HFFc6 (cell line): Measurements from ENCODE around the gene SELENOS. TPM values are rescaled to one million over a fixed set of nuclear protein-coding genes. Genes with fewer than 3 reads are reported as not detected.

Experiments used
- DNase-seq: peaks from one replicate; pipeline ENCODE4 v3.0.0-alpha.2; 2018
- H3K27ac Mint-ChIP-seq: 2 replicates; pipeline ENCODE4 v1.8.0; 2020; ENCODE audit warnings: mild to moderate bottlenecking, mixed read lengths
- H3K27me3 Mint-ChIP-seq: 2 replicates; pipeline ENCODE4 v1.8.0; 2021; ENCODE audit warnings: mild to moderate bottlenecking, moderate library complexity, mixed read lengths; ENCODE audit not compliant: insufficient read depth
- H3K36me3 Mint-ChIP-seq: 2 replicates; pipeline ENCODE4 v1.8.0; 2021; ENCODE audit warnings: low read depth, mixed read lengths
- H3K4me1 Mint-ChIP-seq: 2 replicates; pipeline ENCODE4 v1.8.0; 2020; ENCODE audit warnings: low read depth, mixed read lengths
- H3K4me3 Mint-ChIP-seq: 2 replicates; pipeline ENCODE4 v1.8.0; 2020; ENCODE audit warnings: mild to moderate bottlenecking, moderate library complexity, mixed read lengths
- H3K9me3 Mint-ChIP-seq: 2 replicates; pipeline ENCODE4 v1.8.0; 2020; ENCODE audit warnings: mild to moderate bottlenecking, mixed read lengths
- total RNA-seq, 6 experiments: library from RNA; stranded (reverse); fragmentation: NEBNext Ultra II Directional; extraction: Animal tissue kit (Norgen Biotek cat#: 25700); gene quantifications; 2 replicates in 1 of 6; 3 replicates in 5 of 6; pipeline ENCODE4 v1.2.3, GENCODE V29; 2021
- TF ChIP-seq, protein P1 (sequence below): fragments of 200-600 bp; sonication (generic); IDR thresholded peaks from 2 replicates; pipeline ENCODE4 v1.5.0; 2021; ENCODE audit warnings: antibody characterized with exemption, mild to moderate bottlenecking

SELENOS gene
- total RNA-seq, 6 experiments from 2014 or later = 73.1 to 83.1 (median 80.0) TPM

DNA sequence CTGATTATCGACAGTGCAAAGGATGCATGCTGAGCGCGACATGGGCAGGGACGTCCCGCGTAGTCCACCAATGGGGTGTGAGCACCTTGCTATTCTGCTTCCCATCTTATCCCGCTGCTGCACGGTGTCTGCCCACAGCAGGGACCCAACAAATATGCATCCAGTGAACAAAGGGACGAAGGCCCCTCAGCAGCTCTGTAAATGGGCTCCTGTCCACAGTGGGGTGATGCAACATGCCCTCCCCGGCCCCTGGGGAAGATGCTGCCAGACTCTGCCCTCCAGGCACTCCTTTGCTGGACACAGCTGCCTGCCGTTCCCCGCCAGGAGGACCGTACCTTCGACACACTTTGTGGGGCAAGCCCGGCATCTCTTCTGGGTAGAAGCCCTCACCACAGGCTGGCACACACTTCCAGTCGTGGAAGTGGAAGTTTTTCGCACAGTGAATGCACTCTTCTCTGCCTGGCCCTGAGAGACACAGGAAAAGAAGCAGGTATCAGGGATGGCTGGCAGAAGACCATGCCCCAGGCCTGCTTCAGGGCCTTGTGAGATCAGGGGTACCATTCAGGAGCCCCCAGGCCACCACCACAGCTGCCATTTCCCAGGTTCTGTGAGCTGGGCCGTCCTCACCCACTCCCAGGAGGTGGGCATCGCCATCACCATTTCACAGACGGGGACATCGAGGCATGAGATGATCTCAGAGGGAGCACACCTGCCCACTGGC, 35.9 kb upstream of the SELENOS start:
- Mint-ChIP-seq H3K27me3 (peaks cover 17% of the 10 kb centered on the region), H3K4me1 (no peaks in the 10 kb centered on the region), H3K36me3 (no peaks in the 10 kb centered on the region), H3K9me3 (no peaks in the 10 kb centered on the region), H3K27ac (no peak overlapping the region), H3K4me3 (no peak overlapping the region)
- TF ChIP-seq, protein P1, sequence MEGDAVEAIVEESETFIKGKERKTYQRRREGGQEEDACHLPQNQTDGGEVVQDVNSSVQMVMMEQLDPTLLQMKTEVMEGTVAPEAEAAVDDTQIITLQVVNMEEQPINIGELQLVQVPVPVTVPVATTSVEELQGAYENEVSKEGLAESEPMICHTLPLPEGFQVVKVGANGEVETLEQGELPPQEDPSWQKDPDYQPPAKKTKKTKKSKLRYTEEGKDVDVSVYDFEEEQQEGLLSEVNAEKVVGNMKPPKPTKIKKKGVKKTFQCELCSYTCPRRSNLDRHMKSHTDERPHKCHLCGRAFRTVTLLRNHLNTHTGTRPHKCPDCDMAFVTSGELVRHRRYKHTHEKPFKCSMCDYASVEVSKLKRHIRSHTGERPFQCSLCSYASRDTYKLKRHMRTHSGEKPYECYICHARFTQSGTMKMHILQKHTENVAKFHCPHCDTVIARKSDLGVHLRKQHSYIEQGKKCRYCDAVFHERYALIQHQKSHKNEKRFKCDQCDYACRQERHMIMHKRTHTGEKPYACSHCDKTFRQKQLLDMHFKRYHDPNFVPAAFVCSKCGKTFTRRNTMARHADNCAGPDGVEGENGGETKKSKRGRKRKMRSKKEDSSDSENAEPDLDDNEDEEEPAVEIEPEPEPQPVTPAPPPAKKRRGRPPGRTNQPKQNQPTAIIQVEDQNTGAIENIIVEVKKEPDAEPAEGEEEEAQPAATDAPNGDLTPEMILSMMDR = no peak
- no peak for DNase-seq

DNA sequence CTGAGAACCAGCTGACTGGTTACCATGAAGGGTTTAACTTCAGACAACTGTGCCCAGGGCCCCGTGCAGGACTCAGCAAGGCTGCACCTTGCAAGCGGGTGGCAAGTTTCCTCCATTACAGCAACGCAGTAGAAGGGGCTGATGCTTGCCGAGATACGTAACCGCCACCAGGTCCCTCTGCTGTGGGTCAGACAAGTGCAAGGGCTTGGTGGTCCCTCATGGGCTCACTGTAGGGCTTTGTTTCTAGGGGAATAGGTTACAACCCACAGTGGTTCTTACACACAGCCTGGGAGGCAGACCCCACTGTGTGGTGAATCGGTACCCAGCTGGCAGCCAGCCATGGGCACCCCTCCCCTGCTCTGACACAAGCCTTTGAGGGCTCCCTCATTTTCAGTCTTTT, 33.2 kb upstream of the SELENOS start:
- Mint-ChIP-seq H3K36me3 (no peaks in the 10 kb centered on the region), H3K9me3 (no peaks in the 10 kb centered on the region), H3K27ac (no peak overlapping the region), H3K4me1 (no peaks in the 10 kb centered on the region), H3K4me3 (no peak overlapping the region), H3K27me3 (peaks cover 20% of the 10 kb centered on the region)
- DNase-seq = no peak
- TF ChIP-seq, protein P1 = no peak

DNA sequence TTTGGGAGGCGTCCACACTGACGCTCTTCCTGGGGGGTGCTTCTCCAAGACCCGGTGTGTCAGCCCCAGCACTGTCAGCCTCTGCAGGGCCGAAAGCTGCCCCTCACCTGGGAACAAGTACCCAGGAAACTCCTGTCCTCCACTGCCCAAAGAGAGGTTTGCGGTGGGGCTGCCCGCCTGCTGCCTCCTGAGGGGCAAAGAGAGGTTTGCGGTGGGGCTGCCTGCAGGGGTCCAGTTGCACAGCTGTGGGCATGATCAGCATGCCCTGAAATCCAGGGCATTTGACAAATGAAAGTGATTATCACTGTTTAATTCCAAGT, 32.8 kb upstream of the SELENOS start:
- no peak for DNase-seq
- TF ChIP-seq, protein P1 = no peak
- no peaks in the 10 kb centered on the region for H3K4me1 Mint-ChIP-seq
- no peak overlapping the region for H3K4me3 Mint-ChIP-seq
- H3K9me3 Mint-ChIP-seq = no peaks in the 10 kb centered on the region
- no peaks in the 10 kb centered on the region for H3K36me3 Mint-ChIP-seq
- peaks cover 23% of the 10 kb centered on the region for H3K27me3 Mint-ChIP-seq
- H3K27ac Mint-ChIP-seq = no peak overlapping the region

DNA sequence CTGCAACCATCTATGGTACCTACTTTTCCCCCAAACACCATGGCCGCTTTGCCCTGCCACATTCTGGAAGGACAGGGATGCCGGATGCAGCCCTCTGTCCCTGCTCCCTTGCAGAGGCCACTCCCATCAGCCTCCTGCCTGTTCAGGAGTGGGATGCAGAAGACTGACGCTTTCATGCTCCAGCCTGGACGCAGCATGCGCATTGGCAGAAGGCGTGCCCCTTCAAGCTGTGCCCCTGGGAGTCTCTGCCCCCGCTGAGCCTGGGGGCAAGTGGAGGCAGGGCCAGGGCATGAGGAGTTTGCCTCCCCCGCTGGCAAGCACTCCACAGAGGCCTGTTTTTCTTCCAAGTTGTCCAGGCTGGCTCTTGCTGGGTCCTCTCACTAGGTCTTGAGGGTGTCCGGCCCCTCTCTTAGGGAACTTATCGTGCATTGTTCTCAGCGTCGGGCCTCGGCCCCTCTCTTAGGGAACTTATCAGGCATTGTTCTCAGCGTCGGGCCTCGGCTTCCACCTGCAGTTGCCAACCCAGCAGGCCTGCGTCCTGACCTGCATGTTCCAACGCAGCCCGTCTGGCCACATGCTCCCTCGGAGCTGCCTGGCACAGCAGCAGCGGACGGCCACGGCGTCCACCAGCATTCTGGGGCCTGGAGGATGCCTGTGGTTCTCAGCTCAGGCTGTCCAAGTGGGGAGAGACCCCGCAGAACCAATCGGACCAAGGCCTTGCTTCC, 32.3 kb upstream of the SELENOS start:
- H3K9me3 Mint-ChIP-seq = no peaks in the 10 kb centered on the region
- H3K27me3 Mint-ChIP-seq = peaks cover 25% of the 10 kb centered on the region
- no peaks in the 10 kb centered on the region for H3K36me3 Mint-ChIP-seq
- TF ChIP-seq, protein P1 = no peak
- H3K4me3 Mint-ChIP-seq = no peak overlapping the region
- no peak overlapping the region for H3K27ac Mint-ChIP-seq
- H3K4me1 Mint-ChIP-seq = no peaks in the 10 kb centered on the region
- no peak for DNase-seq

DNA sequence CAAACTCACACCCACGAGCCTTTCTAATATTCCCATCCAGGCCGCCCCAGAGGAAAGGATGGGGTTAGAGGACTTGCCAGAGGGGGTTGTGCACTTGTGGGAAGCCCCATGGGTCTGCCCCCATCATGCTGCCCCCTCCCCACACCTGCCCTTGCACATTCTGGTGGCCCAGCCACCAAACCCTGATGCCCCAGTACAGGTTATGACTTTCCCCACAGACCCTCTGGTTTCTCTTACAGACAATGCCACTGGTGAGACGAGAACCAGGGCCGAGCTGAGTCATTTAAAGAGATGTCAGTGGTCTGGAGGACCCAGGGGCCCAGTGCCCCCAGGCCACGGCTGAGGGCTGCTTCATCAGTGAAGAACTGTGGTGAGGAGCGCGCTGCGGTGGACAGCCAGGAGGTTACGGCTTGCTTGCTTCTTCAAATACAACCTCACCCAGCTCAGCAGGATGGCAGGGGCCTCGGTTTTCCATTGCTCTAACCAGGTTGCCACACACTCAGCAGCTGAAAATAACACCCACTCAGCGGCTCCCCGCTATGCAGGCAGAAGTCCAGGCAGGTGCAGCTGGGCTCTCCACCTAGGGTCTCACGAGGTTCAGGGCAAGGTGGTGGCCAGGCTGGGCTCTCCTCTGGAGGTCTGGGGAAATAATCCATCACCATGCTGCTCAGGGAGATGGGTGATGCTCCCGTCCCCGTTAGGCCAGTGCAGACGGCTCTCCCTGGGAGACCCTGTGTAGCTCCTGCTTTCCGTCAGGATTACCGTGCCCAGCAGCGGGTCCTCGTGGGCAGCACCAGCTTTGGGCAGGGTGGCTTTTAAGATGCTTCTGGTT, 31.5 kb upstream of the SELENOS start:
- Mint-ChIP-seq H3K27me3 (peaks cover 21% of the 10 kb centered on the region), H3K4me1 (no peaks in the 10 kb centered on the region), H3K9me3 (no peaks in the 10 kb centered on the region), H3K4me3 (no peak overlapping the region), H3K27ac (no peak overlapping the region), H3K36me3 (no peaks in the 10 kb centered on the region)
- TF ChIP-seq, protein P1 = no peak
- no peak for DNase-seq
